Peyer's patch (tissue), 4 donors: Measurements from ENCODE around the gene KRTAP1-4.

Source experiments
- CTCF ChIP-seq, 6 experiments: fragments of 450-650 bp in 4 of 6; fragments of 200-600 bp in 2 of 6; sonication (generic) in 1 of 6; IDR thresholded peaks; one replicate each; pipeline ENCODE4 v1.5.1; 2017 to 2019; ENCODE audit warnings: antibody characterized with exemption in 6 of 6, mild to moderate bottlenecking in 3 of 6, moderate library complexity in 1 of 6
- POLR2A ChIP-seq, 2 donors: fragments of 450-650 bp; IDR thresholded peaks; one replicate each; pipeline ENCODE4 v1.5.1; 2017; ENCODE audit warnings: antibody characterized with exemption in 2 of 2, mild to moderate bottlenecking in 2 of 2, moderate library complexity in 2 of 2

- no peak for TF ChIP-seq CTCF (IDR thresholded peaks at IDR 0.05)
- no peak for TF ChIP-seq POLR2A (IDR thresholded peaks at IDR 0.05)
Observed at GRCh38 chr17:41057547-41057946, 27.6 kb upstream of the KRTAP1-4 start.
